ENCODE data around the gene BRIX1.
"Not testable (repeated sequence)": the region's sequence is repeated elsewhere in the genome, so short reads cannot be mapped to it uniquely, and the experiment has no call there.

The BRIX1 gene

GRCh38 chr5:34967540-34967939 lies 52.0 kb downstream of the BRIX1 start:
- DNase-seq (ENCODE audit: low spot score) = no peak

GRCh38 chr5:34968258-34968657 lies 52.7 kb downstream of the BRIX1 start:
- no peak for DNase-seq (ENCODE audit: low spot score)

- DNase-seq (ENCODE audit: low spot score) = no peak
Observed at GRCh38 chr5:34970552-34970951, 55.0 kb downstream of the BRIX1 start.

- DNase-seq (ENCODE audit: low spot score) = not testable (repeated sequence)
Observed at GRCh38 chr5:34971655-34972054, 56.1 kb downstream of the BRIX1 start.

Data from HuH-7 (cell line).